ENCODE data around the gene OTOF.

Gene OTOF

GRCh38 chr2:26521054-26521912, 43.4 kb upstream of the OTOF start:
- peak; percentile 60 for DNase-seq (ENCODE audit: low spot score)
- TF ChIP-seq CTCF (IDR thresholded peaks at IDR 0.05; ENCODE audit: borderline replicate concordance, control extremely low read depth, extremely low read depth, insufficient read depth, missing control alignments): no peak

GRCh38 chr2:26520148-26520449, 42.2 kb upstream of the OTOF start:
- TF ChIP-seq CTCF (IDR thresholded peaks at IDR 0.05; ENCODE audit: borderline replicate concordance, control extremely low read depth, extremely low read depth, insufficient read depth, missing control alignments): no peak
- DNase-seq (ENCODE audit: low spot score): no peak
- in situ Hi-C loops (cut with MboI; ENCODE audit: low sequenced_read_pairs, unreplicated experiment): no loop called here

More at GRCh38 chr2:26521054-26521912, 43.4 kb upstream of the OTOF start:
- in situ Hi-C loops (cut with MboI; ENCODE audit: low sequenced_read_pairs, unreplicated experiment): no loop called here

GRCh38 chr2:26519396-26520147, 41.6 kb upstream of the OTOF start:
- in situ Hi-C loops (cut with MboI; ENCODE audit: low sequenced_read_pairs, unreplicated experiment): no loop called here
- no peak for TF ChIP-seq CTCF (IDR thresholded peaks at IDR 0.05; ENCODE audit: borderline replicate concordance, control extremely low read depth, extremely low read depth, insufficient read depth, missing control alignments)
- no peak for DNase-seq (ENCODE audit: low spot score)

- TF ChIP-seq CTCF (IDR thresholded peaks at IDR 0.05; ENCODE audit: borderline replicate concordance, control extremely low read depth, extremely low read depth, insufficient read depth, missing control alignments): no peak
- in situ Hi-C loops (cut with MboI; ENCODE audit: low sequenced_read_pairs, unreplicated experiment): no loop called here
- DNase-seq (ENCODE audit: low spot score): no peak
Observed at GRCh38 chr2:26516781-26517180, 38.9 kb upstream of the OTOF start.

GRCh38 chr2:26516246-26516645, 38.3 kb upstream of the OTOF start:
- no peak for TF ChIP-seq CTCF (IDR thresholded peaks at IDR 0.05; ENCODE audit: borderline replicate concordance, control extremely low read depth, extremely low read depth, insufficient read depth, missing control alignments)
- no peak for DNase-seq (ENCODE audit: low spot score)
- in situ Hi-C loops (cut with MboI; ENCODE audit: low sequenced_read_pairs, unreplicated experiment): no loop called here

GRCh38 chr2:26515771-26516170, 37.8 kb upstream of the OTOF start:
- no peak for DNase-seq (ENCODE audit: low spot score)
- in situ Hi-C loops (cut with MboI; ENCODE audit: low sequenced_read_pairs, unreplicated experiment): no loop called here
- TF ChIP-seq CTCF (IDR thresholded peaks at IDR 0.05; ENCODE audit: borderline replicate concordance, control extremely low read depth, extremely low read depth, insufficient read depth, missing control alignments): no peak

Measured in GM13976 (cell line).